AG08395 (cell line): ENCODE results near the gene COL3A1.
A peak's percentile ranks its signal among the peaks of the same experiment; 100 is the strongest.

Source experiments
- DNase-seq: peaks from one replicate; pipeline ENCODE4 v3.0.0; 2012; ENCODE audit warnings: mixed read lengths, low spot score

The COL3A1 gene

DNA sequence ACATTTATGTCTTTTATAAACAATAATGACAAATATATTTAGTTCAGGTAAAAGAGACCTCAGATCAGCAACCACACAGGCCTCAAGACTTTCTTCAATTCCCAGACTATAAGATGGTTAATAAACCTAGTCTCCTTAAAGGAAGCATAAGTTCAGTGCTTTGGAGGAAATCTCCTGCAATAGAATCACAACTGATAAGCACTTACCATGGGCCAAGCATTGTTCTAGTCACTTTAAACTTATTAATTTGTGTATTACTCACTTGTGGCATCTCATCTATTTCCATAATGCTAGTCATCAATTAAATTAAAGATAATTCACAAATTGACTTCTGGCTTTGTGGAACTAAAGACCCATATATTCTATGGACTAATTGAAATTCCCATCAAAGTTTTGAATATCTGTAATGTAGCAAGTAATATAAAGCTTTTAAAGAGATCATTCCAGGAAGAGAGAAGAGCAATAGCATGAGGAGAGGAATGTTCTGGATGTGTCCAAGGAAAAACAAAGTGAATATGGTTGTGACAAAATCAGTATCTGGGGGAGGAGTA lies 42.2 kb downstream of the COL3A1 start:
- no peak for DNase-seq

- DNase-seq, result no peak
Measured at GRCh38 chr2:189018631-189019030, 44.5 kb downstream of the COL3A1 start.

DNA sequence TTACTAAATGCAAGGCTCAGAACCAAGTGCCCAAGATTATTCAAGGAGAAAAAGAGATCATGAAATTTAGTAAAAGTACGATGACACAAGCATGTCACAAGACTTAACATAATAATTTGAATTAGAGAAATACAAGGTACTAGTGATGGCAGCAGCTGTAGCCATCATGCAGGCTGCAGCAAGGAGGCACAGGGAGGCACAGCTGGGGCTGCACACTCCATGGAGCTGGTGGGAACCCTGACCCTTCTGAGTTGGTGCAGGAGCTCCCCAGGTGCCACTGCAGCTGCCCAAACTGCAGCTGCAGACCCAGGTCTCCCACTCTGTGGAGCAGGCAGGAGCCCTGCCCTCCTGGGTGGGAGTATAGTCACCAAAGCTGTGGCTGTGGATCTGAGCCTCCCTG lies 46.0 kb downstream of the COL3A1 start:
- no peak for DNase-seq

DNA sequence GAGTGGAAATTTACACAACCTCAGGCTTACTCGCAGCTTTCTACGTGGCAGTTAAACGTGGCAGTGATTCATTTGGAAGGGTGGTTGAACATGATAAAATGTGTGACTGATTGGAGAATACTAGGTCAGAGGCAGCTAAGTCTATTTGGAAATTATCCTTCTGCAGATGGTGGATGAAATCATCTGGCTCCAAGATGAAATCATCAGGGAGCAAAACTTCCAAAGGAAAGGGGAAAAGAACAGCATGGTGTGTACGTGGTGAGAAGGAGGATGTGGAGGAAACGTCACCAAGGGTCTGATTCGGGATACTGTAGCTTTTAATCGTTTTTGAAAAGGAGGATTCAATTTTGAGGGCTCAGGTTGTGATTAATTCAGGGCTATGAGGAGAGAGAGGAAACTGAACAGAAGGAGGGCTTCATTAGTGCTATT lies 47.9 kb downstream of the COL3A1 start:
- peak; percentile 56 for DNase-seq

- DNase-seq, result peak; percentile 44
Measured at GRCh38 chr2:189022492-189022891, 48.3 kb downstream of the COL3A1 start.

GRCh38 chr2:189024901-189025618 lies 50.9 kb downstream of the COL3A1 start:
- DNase-seq, result no peak

DNA sequence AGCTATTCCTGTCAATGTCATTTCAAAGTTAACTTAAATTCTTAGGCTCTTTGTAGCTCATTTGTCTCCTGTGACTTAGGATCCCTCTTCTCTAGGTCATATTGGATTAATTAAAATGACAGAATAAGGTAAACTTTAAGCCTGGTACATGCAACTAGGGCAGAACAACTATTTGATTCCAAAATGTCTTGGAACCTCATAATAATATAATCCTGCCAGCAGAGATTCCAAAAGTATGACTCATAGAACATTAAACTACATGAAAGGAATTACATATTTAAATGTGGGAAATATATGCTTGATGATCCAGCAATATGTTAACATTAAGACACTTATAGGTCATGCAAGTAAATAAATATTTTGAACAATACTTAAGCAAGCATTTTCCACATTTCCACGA lies 63.3 kb downstream of the COL3A1 start:
- peak; percentile 31 for DNase-seq

GRCh38 chr2:189045836-189046235 lies 71.7 kb downstream of the COL3A1 start:
- no peak for DNase-seq

DNA sequence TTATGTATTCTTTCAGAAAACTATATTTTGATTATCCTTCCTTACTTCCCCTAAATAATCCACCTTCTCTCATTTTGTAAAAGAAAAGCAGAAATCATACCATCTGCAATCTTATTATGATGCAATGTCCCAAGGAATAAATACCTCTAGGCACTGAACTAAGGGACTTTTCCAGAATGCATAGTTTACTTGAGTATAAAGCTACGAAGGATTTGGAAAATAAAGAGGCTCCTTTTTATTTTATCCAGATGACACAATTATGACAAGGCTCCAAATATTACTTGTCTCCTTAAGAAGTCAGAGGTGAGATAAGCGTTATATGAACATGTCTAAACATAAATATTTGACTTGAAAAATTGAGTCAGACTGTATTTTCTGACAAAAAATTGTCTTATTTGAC lies 72.1 kb downstream of the COL3A1 start:
- DNase-seq, result no peak

GRCh38 chr2:189047171-189047888 lies 73.2 kb downstream of the COL3A1 start:
- no peak for DNase-seq

DNA sequence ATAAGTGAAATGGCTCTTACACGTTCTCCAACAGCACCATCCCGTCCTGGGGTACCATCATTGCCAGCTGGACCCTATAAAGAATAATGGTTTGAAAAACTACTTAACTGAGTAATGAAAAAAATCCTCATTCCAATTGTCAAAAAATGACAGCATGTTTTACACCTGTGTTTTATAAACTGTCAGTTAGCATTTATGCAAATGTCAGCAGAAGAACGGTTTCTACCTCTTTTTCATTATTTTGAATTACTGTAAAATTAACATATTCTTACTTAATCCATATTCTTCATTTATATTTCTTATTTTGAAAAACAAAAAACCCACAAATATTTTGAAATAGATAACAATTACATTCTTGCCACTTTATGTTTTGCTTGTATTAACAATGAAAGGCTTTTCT lies 74.0 kb downstream of the COL3A1 start:
- no peak for DNase-seq

DNA sequence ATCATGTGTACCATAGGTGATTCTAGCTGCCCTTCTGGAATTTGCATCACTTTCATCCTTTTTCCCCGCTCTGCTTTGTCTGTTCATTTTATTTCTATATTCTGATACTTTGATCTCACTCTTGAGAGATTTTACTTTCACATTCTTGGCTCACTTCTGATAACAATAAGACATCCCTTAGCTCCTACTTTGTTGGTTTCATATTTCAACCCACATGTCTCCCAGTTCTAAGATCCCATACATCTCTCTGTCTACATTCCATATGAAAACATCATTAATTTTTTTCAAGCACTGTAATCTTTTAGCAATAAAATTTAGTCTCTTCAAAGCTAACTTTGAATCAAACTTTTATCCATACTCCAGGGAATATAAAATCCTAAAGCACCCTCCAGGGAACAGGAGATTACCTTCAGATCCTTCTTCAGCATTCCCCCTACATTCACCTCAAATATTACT lies 75.6 kb downstream of the COL3A1 start:
- DNase-seq, result no peak

GRCh38 chr2:189050165-189050712 lies 76.1 kb downstream of the COL3A1 start:
- no peak for DNase-seq

DNA sequence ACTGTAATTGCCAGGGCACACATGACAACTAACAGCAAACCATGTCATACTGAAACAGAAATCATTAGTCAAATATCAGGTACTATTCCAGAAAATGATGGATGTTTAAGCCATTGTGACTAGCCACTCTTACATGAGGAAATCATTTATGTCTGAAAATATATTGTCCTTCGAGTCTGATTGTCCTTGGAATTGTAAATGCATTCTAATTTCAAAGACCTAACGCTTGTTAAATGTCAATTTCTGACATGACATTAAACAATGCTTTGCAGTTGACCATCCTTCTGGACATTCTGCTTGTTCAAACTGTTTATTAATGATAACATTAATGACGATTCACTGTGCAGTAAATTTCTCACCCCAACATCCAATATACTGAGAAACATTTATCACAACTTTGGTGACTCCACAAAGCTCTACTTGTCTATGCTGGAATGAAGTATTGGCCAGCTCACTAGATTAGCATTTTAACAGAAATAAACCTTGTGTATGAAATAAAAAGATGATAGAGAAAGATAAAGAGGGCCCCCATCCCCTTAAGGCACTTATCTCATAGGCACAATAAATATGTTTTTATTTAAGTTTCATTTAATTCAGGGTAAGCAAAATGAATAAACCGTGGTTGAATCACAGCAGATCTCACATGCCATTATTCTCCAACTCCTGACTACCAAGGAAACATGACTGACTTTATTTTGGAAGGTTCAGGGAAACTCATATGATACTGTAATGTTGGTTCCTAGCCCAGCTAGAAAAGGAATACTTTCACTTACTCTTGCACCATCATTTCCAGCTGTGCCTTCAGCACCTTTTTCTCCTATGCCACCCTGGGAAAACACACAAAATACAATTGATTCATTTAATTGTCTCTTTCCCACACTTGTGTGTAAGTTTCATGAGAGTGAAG lies 82.3 kb downstream of the COL3A1 start:
- no peak for DNase-seq

DNA sequence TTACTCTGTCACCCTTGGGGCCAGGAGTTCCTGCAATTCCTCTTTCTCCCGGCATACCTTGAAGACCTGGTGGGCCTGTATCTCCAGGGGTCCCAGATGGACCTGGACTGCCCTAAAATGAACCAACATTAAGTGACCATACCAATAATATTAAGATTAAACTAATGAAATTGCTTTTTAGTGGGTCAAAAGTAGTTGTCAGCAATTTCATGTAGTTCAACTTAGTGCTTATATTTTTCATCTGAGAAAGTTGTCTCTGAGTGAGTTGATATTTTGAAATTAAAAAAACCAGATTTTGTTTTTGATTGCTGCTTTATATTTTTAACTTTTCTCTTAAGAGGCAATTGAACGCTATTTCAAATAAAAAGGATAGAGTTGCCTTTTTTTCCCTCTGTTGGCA lies 83.1 kb downstream of the COL3A1 start:
- DNase-seq, result no peak

- no peak for DNase-seq
Measured at GRCh38 chr2:189060096-189060642, 86.0 kb downstream of the COL3A1 start.
